Activated T-cell treated with anti-CD3 and anti-CD28 coated beads for 4 hours (primary cell): Measurements from ENCODE around the gene BCDIN3D.
"Not testable (repeated sequence)": the region's sequence is repeated elsewhere in the genome, so short reads cannot be mapped to it uniquely, and the experiment has no call there.

Experiments
- DNase-seq: peaks from one replicate; pipeline ENCODE4 v3.0.0-alpha.2; 2020

BCDIN3D gene

DNA sequence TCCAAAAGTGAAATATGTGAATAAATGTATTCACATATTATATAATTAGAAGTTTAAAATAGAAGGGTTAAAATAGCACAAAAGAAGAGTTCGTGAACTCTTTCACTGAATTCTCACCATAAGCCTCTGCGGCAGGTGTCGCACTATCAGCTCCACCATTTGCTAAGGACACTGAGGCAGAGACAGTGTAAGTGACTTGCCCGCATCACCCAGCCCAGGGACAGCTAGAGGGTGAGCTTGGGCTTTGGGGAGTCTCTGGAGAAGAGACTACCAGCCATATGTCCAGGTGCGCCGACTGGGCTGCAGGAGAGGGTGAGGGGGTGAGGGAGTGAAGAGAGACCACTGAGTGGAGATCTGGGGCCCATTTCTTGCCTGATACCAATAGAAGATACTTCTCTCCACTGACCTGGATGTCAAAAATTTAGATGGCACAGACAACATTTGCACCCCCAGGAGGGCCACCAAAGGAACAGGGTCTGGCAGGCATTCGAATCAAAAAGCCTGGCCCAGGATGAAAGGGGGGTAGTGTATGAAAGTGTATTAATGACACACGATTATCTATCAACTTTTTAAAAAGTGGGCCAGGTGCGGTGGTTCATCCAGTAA, 32.3 kb upstream of the BCDIN3D start:
- no peak for DNase-seq

- no peak for DNase-seq
Observed at GRCh38 chr12:49874142-49874897, 31.4 kb upstream of the BCDIN3D start.

DNA sequence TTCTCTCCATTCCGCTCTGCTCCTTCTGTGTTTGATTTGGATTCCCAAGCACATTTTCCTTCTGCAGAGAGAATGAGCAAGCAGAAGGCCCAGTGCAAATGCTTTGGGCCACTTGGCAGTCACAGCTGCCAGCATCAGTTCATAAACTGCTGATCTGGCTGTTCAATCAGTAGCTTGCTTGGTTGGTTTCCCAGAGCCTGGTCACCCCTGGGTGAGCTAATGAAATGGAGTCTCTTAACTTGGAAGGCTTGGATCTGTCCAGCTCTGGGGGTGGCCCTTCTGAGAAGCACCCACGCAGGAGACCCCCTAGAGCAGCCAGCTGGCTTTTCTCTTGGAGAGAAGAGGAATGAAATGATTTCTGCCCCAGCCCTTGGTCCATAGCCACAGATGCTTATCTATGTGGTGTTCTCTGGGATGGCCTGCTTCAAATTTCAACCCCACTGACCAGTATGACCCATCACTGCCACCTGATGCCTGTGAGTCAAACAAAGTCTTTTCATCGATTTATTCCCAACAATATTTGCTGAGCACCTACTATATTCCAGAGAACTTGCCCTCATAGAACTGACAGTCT, 30.5 kb upstream of the BCDIN3D start:
- DNase-seq, result no peak

- DNase-seq, result no peak
Observed at GRCh38 chr12:49872781-49873181, 29.9 kb upstream of the BCDIN3D start.

DNA sequence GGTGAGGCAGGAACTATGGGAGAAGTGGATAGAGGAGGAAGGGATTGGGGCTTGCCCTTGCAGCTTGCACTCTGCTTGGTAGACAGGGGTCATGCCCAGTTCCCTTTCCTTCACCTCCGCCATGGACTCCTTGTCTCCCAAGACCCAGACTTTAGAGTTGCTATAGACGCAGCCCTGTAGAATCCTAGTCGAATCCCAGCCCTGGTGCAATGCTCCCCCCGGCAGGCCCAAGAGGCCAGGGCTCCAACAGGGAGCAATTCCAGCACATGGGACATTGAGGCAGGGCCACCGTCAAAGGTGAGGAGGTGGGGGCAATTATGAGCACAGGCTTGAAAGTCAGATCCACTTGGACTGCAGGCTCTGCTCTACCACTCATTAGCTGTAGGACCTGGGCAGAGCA, 29.5 kb upstream of the BCDIN3D start:
- DNase-seq, result no peak

DNA sequence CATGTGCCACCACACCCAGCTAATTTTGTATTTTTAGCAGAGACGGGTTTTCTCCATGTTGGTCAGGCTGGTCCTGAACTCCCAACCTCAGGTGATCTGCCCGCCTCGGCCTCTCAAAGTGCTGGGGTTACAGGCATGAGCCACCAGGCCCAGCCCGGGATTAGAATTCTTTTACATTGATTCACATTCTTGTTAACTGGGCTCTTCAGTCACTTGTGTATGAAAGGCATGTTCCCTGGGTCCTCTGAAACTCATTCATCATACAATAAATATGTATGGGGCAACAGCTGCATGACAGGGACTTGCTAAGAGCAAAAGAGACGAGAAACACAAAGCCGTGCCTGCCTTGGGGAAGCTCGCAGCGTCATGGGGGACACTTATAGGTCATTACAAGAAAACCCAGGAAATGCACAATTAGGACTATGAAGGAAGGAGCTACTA, 28.9 kb upstream of the BCDIN3D start:
- not testable (repeated sequence) for DNase-seq

DNA sequence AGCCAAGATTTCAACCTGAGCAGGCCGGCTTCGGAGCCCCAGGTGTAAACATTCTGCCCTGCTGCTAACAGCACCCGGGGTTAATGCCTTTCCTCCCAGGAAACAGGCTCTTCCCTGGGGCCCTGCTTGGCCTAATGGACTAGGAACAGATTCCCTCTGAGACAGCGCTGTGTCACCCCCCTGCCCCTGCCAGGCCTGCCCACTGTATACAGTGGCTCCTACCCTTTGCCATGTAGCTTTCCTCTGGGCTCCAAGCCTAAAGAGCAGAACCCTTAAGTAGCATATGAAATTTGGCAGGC, 28.3 kb upstream of the BCDIN3D start:
- no peak for DNase-seq

DNA sequence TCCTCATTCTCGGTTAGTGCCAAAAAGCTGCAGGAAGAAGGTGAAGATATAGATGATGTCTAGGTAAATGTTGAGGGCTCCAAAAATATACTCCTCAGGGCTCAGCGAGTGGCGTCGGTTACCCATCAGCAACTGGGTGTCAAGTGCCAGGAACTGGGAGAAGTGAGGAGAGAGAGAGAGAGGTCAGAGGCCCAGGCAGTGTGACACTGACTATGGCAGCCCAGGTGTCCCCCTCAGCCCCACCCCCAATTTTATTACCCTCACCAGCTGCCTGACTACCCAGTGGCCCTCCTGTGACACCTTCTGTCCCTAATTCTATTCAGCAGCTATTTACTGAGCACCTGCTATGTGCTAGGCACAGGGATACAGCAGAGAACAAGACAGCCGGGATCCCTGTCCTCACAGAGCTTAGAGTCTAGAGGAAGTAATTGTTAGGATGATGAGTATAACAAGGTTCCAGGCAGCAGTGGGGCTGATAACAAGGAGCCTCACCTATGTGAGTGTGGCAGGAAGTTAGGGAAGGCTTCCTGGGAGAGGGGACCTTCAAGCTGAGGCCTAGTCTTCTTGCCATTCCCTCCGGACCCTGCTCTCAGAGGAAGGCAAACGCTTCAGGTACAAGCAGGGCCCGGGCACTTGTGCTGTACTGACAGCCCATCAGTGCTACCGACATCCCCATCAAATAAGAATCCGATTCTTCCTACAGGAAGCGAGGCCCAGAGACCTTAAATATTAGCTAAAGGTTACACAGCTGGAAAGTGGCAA, 27.8 kb upstream of the BCDIN3D start:
- DNase-seq, result no peak

- DNase-seq, result no peak
Observed at GRCh38 chr12:49869816-49870500, 27.1 kb upstream of the BCDIN3D start.

DNA sequence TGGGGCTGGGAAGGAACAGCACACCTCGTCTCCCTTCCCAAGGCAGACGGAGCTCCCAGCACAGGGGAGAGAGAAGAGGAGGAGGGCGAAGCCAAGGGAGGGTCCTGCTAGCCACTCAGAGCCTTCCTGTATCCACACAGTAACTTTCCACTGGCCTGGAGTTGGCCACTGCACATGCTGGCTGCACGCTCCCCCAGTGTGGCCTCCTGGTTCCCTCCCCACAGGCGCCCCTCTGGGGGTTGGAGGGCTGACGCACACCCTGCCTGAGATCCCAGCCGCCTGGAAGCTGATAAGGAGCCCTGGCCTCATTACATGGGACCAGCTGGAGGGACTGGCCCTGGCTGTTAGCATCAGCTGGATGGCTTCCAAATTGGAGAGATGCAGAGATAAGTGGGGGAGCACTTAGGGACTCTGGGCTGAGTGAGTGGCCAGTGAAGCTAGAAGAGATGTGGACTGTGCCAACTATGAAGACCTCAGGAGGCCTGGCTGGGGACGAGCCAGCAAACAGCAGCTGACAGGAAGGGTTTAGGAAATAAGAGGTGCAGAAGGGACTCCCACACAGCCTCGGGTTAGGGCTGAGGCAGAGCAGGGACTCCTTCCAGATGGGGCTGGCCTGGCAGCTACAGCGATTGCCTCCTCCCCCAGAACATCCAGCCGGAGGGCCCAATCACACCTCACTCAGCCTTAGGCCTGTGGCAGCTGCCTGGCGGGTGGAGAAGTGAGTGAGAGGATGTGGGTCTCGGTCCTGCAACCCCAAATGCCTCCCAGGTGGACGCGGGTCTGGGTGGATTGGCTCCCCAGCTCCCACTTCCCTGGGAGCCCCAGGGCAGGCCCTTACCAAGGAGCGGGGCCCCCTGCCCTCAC, 26.3 kb upstream of the BCDIN3D start:
- DNase-seq, result no peak

DNA sequence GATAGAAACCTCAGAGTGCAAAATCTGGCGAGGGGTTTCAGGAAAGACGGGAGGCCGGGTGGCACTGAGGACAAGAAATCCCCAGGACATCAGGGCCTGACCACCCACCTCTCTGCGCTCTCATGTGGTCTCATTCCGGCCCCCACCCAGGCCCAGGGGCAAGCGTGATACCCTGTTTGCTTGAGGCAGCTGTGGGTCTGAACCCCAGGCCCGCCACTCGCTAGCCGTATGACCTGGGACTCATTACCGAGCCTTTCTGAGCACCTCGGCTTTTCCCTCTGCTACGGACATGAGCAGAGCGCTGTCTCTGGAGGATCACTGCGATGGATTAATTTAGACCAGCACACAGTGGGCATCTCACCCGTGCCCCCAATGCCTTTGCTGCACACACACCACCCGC, 25.5 kb upstream of the BCDIN3D start:
- no peak for DNase-seq

DNA sequence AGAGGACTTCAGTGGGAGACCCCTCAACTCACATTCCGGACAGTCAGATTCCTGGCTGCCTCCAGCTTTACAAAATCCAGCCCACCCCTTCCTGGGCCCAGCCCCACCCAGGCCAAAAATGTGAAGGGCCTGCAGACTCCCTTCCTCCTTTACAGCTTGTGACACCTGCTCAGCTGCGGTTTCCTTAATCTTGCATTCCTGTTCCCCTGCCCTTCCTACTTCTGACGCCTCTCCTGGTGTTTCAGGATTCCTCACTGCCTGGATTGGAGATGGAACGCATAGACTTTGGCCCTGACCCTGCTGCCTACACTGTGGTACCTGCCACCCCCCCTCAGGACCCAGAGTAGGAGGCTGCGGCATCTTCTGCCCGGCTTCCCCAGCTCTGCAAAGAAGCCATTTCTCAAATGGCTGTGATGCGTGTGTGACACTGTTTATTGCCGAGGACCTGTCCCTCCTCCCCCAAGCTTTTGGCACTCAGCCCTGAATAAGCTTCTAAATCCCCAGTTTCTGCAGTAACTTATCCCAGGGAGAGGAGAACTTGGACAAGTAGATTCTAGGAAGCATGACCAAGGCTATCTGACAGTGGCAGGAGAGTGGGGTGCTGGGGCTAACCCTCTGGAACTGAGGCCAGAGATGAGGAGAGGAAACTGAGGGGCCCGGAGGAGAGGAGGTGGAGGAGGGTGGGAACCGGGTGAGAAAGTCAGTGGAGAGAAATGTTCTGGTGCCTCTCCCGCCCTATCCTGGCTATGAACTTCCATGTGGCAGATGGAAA, 24.9 kb upstream of the BCDIN3D start:
- no peak for DNase-seq

DNA sequence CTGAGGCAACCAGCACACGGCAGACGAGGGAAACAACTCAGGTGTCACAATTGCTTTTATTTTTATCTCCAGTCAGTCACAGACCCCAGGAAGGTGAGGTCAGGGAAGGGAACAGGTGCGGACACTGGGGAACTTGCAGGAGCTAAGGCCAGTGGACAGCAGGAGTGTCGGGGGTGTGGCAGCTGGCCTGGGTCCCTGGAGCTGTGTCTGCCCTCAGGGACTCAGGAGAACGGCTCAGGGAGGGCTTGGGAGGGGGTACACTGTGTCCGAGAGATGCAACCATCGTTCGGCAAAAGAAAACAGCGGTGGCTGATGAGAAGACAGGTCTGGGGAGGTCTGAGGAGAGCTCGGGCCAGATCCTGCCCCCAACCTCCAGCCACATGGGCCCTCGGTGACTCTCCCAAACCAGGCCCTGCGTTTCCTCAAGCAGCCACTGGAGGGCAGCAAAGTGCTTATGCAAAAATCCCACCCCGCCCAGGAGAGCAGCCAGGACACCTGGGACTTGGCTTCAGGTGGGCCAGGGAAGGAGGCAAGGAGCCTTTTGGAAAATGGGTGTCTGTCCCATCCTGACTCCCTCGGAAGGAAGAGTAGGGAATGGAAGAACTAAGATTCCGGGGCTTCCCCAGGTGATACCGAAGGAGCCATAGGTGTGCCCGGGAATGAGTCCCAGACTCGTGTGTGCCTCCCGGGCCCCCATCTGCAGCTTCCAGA, 24.1 kb upstream of the BCDIN3D start:
- DNase-seq, result peak; percentile 75

DNA sequence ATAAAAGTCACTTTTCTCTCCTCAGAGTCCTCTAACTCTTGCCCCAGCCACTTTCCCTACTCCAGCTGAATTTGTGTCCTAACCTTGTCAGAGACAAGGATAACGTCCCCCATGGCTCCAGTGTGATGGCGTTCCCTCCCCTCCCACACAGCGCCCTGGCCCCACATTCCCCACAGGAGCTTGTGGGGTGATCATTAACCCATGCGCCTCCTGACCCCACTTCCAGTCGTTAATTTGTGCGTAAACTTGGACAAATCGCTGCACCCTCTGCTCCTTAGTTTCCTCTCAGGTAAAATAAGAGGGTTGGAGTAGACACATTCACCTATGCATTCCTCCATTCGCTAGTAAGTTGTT, 22.9 kb upstream of the BCDIN3D start:
- no peak for DNase-seq

GRCh38 chr12:49865109-49865781, 22.3 kb upstream of the BCDIN3D start:
- DNase-seq, result no peak

- no peak for DNase-seq
Observed at GRCh38 chr12:49864798-49865090, 21.8 kb upstream of the BCDIN3D start.

DNA sequence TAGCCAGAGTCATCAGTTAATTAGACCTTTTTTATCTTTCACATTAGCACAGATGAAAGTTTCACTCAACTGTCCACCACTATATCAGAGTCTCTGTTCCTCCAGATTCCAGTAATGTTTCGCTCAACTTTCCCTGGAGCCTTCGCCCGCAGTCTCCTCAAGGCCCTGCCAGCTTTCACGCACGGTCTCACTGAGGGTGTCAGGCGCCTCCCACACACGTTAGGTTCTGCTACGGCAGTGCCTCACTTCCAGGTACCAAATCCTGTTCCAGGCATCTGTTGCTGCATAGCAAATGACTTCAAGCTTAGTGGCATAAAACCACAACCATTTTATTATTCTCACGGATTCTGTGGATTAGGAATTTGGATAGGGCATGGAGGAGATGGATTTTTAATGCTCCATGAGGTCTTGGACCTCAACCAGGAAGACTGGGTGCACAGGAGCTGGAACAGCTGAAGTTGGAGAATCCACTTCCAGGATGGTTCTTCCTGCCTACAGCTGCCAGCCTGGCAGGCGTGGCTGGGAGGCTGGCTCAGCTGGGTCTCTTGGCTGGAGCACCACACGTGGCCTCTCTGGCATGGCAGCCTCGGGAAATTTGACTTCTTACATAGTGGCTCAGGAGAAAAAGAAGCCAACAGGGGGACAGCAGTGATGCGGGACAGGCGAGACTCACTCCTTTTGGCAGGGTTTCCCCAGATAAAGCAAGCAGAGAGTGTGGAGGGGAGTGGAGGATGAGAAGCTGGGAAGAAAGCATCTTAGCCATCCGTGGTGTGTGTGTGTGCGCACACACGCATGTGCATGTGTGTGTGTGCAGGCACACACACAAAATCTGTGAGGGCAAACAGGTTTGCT, 21.3 kb upstream of the BCDIN3D start:
- DNase-seq, result no peak

- DNase-seq, result not testable (repeated sequence)
Observed at GRCh38 chr12:49860921-49861320, 18.0 kb upstream of the BCDIN3D start.

GRCh38 chr12:49855890-49856289, 13.0 kb upstream of the BCDIN3D start:
- DNase-seq, result not testable (repeated sequence)
